GM12874 (cell line): ENCODE results near the gene RAF1.

Source experiments
- TF ChIP-seq, protein P1 (sequence below): IDR thresholded peaks from 2 replicates; pipeline ENCODE4 v1.5.1; 2011; ENCODE audit warnings: low read depth, mild to moderate bottlenecking, control low read depth, low read length, moderate library complexity; ENCODE audit not compliant: insufficient read depth

RAF1 gene

GRCh38 chr3:12687948-12688347, 24.0 kb upstream of the RAF1 start:
- TF ChIP-seq, protein P1, sequence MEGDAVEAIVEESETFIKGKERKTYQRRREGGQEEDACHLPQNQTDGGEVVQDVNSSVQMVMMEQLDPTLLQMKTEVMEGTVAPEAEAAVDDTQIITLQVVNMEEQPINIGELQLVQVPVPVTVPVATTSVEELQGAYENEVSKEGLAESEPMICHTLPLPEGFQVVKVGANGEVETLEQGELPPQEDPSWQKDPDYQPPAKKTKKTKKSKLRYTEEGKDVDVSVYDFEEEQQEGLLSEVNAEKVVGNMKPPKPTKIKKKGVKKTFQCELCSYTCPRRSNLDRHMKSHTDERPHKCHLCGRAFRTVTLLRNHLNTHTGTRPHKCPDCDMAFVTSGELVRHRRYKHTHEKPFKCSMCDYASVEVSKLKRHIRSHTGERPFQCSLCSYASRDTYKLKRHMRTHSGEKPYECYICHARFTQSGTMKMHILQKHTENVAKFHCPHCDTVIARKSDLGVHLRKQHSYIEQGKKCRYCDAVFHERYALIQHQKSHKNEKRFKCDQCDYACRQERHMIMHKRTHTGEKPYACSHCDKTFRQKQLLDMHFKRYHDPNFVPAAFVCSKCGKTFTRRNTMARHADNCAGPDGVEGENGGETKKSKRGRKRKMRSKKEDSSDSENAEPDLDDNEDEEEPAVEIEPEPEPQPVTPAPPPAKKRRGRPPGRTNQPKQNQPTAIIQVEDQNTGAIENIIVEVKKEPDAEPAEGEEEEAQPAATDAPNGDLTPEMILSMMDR, result no peak

- TF ChIP-seq, protein P1, result no peak
Measured at GRCh38 chr3:12686096-12686495, 22.2 kb upstream of the RAF1 start.

GRCh38 chr3:12681943-12682390, 18.1 kb upstream of the RAF1 start:
- TF ChIP-seq, protein P1, result no peak

DNA sequence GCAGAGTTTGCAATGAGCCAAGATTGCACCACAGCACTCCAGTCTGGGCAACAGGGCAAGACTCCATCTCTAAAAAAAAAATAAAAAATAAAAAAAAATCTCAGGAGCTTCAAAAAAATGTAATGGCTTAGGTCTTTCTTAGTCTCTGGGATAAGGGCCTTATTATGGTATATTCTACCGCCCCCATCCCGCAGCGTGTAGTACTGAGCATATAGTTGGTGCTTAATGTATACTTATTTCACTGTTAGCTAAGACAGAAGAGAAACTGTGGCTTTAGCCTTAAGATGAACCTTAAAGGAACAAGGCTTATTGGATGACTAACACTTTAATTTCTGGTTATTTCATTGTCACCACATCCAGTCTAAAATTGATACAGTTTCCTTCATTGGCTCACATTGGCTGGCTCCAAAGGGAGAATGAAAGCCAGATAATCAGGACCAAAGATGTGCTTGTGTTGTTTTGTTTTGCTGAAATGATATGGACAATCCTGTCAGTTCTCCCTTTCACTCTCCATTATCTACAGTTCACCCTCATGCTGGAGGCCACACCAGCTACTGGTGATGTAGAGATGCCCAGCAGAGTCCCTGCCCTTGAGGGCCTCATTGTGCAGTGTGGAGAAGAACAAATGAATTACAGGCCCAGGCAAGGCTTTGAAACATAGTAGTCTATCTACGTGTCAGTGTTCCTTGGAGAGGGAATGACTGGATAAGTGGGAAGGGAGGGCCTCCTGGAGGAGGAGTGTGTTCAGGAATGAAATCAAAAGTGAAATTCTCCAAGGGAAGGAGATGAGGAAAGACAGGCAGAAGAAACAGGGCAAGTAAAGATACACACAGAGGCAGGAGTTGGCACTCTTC, 17.4 kb upstream of the RAF1 start:
- TF ChIP-seq, protein P1, result no peak

GRCh38 chr3:12679468-12679867, 15.6 kb upstream of the RAF1 start:
- TF ChIP-seq, protein P1, result no peak

DNA sequence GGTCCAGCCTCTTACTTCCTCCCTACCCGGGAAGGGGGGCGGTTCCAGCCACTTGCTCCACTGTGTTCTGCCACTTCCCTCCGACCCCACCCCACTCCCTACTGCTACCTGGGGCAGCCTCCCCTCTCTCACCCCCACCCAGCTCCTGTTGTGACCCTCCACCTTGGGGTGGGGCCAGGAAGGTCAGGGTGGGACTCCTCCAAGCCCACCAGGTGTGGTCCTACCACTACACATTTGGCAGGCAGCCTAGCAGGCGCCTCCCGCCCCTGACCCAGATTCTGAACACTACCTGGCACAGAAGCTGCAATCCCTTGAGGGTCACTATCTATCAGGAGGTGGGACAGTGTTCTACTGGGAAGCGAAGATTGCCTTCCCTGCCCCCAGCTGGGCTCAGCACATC, 13.7 kb upstream of the RAF1 start:
- TF ChIP-seq, protein P1, result no peak

- TF ChIP-seq, protein P1, result no peak
Measured at GRCh38 chr3:12675115-12675810, 11.3 kb upstream of the RAF1 start.
